GM18873 (cell line): ENCODE data around the gene SSX4B.
"Not testable (repeated sequence)": the region's sequence is repeated elsewhere in the genome, so short reads cannot be mapped to it uniquely, and the experiment has no call there.

Experiments
- ATAC-seq: cut with Tn5 transposase; IDR thresholded peaks from one replicate; pipeline ENCODE4 v1.9.1; 2021; ENCODE audit warnings: mild to moderate bottlenecking, moderate library complexity, moderate number of reproducible peaks; ENCODE audit not compliant: unreplicated experiment, low FRiP score

SSX4B gene

DNA sequence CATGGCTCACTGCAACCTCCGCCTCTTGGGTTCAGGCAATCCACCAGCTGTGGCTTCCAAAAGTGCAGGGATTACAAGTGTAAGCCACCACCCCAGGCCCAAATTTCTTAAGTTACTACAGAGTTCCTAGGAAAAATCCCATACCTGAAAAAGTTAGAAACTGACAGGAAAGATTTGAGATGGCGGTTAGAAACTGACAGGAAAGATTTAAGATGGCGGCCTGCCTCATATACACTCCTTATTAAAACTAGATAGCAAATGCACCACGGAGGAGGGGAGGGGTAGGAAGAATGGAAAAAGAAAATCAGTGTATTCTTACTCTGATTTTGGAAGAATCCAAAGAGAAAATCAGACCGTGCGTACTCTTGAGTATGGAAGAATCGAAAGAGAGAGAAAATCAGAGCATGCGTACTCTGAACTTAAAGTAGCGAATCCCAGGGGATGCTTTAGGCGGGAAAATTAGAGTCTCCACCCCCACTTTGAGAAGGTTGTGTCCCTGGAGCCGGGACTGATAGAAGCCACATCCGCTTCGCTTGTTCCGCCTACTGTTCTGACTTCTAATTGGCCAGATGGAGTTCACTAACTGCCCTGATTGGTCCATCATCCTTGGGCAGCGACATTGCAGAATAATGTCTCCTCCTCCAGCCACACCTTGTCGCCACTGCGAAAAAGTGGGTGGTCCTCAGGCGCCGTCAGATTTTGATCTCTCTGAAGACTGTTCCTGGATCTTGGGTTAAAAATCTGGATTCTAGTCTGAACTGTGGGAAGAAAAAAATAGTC is 55.3 kb downstream of the SSX4B start, which contains the start of gene SSX3:
SSX3 (minus strand) TSS at position 389 of the 780 bp plus-strand sequence. CDS start 1,454 bp downstream, outside the sequence.
- not testable (repeated sequence) for ATAC-seq
